HepG2 (cell line): ENCODE results near the gene MRE11. TPM values are rescaled to one million over a fixed set of nuclear protein-coding genes. Genes with fewer than 3 reads are reported as not detected.

ENCODE experiments used
- KLF11 ChIP-seq: IDR thresholded peaks from 2 replicates; pipeline ENCODE4 v1.6.1; 2016; ENCODE audit warnings: missing compliant biosample characterization
- PHF20 ChIP-seq: sonication (generic); formaldehyde crosslinking; IDR thresholded peaks from 2 replicates; pipeline ENCODE4 v1.5.0; 2020; ENCODE audit warnings: mild to moderate bottlenecking, missing genetic modification reagents
- ZBTB3 ChIP-seq: sonication (generic); formaldehyde crosslinking; IDR thresholded peaks from 2 replicates; pipeline ENCODE4 v1.4.0; 2020; ENCODE audit warnings: low read depth, mild to moderate bottlenecking, moderate library complexity, missing genetic modification reagents, borderline replicate concordance
- polyA plus RNA-seq, 8 experiments: library from polyadenylated mRNA; depleted of rRNA in 3 of 8; stranded (reverse) in 7 of 8; unstranded in 1 of 8; fragments of >200 nt; fragmentation: Illumina TruSeq in 4 of 8; extraction: Trizol in 4 of 8; gene quantifications; 2 replicates each; pipeline versions ENCODE4 v1.2.1 to v1.2.3, GENCODE V29; 2011 to 2016; ENCODE audit warnings: low read depth in 4 of 8, missing spikeins in 1 of 8, mixed read lengths in 1 of 8; ENCODE audit not compliant: insufficient read depth in 1 of 8
- total RNA-seq, 5 experiments: library from RNA; depleted of rRNA; stranded (reverse); fragments of >200 nt; fragmentation: Illumina TruSeq; extraction: Trizol; gene quantifications; 2 replicates each; pipeline ENCODE4 v1.2.3, GENCODE V29; 2016; ENCODE audit warnings: low read depth in 1 of 5
- TF ChIP-seq, protein P1 (sequence below), 2 experiments: fragments of 450-650 bp in 1 of 2; sonication (generic) in 1 of 2; formaldehyde crosslinking in 1 of 2; IDR thresholded peaks; 2 replicates each; pipeline versions ENCODE4 v1.6.1 to v1.8.0; 2016 to 2022; ENCODE audit warnings: antibody characterized with exemption in 1 of 2, mild to moderate bottlenecking in 1 of 2, missing genetic modification reagents in 1 of 2
- TF ChIP-seq, protein P2 (sequence below): sonication (generic); formaldehyde crosslinking; conservative IDR thresholded peaks from 2 replicates; pipeline ENCODE4 v1.4.0; 2020; ENCODE audit warnings: mild to moderate bottlenecking, missing genetic modification reagents, moderate library complexity
- TF ChIP-seq, protein P3 (sequence below): sonication (generic); formaldehyde crosslinking; IDR thresholded peaks from 2 replicates; pipeline ENCODE4 v1.4.0; 2020; ENCODE audit warnings: missing genetic modification reagents
- TF ChIP-seq, protein P4 (sequence below): sonication (generic); formaldehyde crosslinking; IDR thresholded peaks from 2 replicates; pipeline ENCODE4 v1.4.0; 2020; ENCODE audit warnings: low read depth, mild to moderate bottlenecking, missing genetic modification reagents
- TF ChIP-seq, protein P5 (sequence below): sonication (generic); formaldehyde crosslinking; IDR thresholded peaks from 2 replicates; pipeline ENCODE4 v1.5.0; 2020; ENCODE audit warnings: missing genetic modification reagents
- TF ChIP-seq, protein P6 (sequence below), 2 experiments: IDR thresholded peaks; 2 replicates each; pipeline ENCODE4 v1.6.1; 2011 to 2012; ENCODE audit warnings: low read length in 2 of 2, borderline replicate concordance in 1 of 2, low read depth in 1 of 2, mild to moderate bottlenecking in 1 of 2, moderate library complexity in 1 of 2

MRE11 gene
- total and polyA plus RNA-seq, 2 of the 13 experiments (the other 11 are each of a cell fraction or from before 2014, with no cell fraction given), result 7.2 to 37.3 TPM

DNA sequence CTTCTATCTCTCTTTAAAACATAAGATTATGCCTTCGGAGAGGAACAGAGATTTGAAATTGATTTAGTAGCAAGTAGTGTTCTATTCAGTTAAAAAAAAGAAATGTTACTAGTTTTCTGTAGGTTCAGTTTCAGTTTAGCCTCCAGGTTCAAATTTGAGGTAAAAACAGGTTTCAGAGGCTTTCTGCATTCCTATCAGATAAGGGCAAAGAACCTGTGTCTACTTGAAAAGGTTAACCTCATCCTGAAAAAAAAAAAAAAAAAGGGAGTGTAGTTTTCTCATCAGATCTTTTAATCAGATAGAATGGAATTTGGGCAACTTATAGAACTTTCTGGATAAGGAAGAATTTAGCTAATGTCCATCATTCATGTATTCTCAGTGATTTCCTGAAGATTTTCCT, 30.7 kb upstream of the MRE11 start (continued):
- TF ChIP-seq, protein P1, sequence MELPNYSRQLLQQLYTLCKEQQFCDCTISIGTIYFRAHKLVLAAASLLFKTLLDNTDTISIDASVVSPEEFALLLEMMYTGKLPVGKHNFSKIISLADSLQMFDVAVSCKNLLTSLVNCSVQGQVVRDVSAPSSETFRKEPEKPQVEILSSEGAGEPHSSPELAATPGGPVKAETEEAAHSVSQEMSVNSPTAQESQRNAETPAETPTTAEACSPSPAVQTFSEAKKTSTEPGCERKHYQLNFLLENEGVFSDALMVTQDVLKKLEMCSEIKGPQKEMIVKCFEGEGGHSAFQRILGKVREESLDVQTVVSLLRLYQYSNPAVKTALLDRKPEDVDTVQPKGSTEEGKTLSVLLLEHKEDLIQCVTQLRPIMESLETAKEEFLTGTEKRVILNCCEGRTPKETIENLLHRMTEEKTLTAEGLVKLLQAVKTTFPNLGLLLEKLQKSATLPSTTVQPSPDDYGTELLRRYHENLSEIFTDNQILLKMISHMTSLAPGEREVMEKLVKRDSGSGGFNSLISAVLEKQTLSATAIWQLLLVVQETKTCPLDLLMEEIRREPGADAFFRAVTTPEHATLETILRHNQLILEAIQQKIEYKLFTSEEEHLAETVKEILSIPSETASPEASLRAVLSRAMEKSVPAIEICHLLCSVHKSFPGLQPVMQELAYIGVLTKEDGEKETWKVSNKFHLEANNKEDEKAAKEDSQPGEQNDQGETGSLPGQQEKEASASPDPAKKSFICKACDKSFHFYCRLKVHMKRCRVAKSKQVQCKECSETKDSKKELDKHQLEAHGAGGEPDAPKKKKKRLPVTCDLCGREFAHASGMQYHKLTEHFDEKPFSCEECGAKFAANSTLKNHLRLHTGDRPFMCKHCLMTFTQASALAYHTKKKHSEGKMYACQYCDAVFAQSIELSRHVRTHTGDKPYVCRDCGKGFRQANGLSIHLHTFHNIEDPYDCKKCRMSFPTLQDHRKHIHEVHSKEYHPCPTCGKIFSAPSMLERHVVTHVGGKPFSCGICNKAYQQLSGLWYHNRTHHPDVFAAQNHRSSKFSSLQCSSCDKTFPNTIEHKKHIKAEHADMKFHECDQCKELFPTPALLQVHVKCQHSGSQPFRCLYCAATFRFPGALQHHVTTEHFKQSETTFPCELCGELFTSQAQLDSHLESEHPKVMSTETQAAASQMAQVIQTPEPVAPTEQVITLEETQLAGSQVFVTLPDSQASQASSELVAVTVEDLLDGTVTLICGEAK (IDR thresholded peaks at IDR 0.05), result no peak
- TF ChIP-seq, protein P1 (CRISPR knock-in tag; IDR thresholded peaks at IDR 0.05), result no peak
- TF ChIP-seq, protein P2, sequence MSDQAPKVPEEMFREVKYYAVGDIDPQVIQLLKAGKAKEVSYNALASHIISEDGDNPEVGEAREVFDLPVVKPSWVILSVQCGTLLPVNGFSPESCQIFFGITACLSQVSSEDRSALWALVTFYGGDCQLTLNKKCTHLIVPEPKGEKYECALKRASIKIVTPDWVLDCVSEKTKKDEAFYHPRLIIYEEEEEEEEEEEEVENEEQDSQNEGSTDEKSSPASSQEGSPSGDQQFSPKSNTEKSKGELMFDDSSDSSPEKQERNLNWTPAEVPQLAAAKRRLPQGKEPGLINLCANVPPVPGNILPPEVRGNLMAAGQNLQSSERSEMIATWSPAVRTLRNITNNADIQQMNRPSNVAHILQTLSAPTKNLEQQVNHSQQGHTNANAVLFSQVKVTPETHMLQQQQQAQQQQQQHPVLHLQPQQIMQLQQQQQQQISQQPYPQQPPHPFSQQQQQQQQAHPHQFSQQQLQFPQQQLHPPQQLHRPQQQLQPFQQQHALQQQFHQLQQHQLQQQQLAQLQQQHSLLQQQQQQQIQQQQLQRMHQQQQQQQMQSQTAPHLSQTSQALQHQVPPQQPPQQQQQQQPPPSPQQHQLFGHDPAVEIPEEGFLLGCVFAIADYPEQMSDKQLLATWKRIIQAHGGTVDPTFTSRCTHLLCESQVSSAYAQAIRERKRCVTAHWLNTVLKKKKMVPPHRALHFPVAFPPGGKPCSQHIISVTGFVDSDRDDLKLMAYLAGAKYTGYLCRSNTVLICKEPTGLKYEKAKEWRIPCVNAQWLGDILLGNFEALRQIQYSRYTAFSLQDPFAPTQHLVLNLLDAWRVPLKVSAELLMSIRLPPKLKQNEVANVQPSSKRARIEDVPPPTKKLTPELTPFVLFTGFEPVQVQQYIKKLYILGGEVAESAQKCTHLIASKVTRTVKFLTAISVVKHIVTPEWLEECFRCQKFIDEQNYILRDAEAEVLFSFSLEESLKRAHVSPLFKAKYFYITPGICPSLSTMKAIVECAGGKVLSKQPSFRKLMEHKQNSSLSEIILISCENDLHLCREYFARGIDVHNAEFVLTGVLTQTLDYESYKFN (CRISPR knock-in tag), result no peak
- TF ChIP-seq, protein P3, sequence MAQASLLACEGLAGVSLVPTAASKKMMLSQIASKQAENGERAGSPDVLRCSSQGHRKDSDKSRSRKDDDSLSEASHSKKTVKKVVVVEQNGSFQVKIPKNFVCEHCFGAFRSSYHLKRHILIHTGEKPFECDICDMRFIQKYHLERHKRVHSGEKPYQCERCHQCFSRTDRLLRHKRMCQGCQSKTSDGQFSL (CRISPR knock-in tag), result no peak
- no peak for TF ChIP-seq KLF11 (CRISPR knock-in tag)
- TF ChIP-seq, protein P4, sequence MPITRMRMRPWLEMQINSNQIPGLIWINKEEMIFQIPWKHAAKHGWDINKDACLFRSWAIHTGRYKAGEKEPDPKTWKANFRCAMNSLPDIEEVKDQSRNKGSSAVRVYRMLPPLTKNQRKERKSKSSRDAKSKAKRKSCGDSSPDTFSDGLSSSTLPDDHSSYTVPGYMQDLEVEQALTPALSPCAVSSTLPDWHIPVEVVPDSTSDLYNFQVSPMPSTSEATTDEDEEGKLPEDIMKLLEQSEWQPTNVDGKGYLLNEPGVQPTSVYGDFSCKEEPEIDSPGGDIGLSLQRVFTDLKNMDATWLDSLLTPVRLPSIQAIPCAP (CRISPR knock-in tag), result no peak
- TF ChIP-seq, protein P5, sequence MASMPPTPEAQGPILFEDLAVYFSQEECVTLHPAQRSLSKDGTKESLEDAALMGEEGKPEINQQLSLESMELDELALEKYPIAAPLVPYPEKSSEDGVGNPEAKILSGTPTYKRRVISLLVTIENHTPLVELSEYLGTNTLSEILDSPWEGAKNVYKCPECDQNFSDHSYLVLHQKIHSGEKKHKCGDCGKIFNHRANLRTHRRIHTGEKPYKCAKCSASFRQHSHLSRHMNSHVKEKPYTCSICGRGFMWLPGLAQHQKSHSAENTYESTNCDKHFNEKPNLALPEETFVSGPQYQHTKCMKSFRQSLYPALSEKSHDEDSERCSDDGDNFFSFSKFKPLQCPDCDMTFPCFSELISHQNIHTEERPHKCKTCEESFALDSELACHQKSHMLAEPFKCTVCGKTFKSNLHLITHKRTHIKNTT (CRISPR knock-in tag), result no peak
- TF ChIP-seq, protein P6, sequence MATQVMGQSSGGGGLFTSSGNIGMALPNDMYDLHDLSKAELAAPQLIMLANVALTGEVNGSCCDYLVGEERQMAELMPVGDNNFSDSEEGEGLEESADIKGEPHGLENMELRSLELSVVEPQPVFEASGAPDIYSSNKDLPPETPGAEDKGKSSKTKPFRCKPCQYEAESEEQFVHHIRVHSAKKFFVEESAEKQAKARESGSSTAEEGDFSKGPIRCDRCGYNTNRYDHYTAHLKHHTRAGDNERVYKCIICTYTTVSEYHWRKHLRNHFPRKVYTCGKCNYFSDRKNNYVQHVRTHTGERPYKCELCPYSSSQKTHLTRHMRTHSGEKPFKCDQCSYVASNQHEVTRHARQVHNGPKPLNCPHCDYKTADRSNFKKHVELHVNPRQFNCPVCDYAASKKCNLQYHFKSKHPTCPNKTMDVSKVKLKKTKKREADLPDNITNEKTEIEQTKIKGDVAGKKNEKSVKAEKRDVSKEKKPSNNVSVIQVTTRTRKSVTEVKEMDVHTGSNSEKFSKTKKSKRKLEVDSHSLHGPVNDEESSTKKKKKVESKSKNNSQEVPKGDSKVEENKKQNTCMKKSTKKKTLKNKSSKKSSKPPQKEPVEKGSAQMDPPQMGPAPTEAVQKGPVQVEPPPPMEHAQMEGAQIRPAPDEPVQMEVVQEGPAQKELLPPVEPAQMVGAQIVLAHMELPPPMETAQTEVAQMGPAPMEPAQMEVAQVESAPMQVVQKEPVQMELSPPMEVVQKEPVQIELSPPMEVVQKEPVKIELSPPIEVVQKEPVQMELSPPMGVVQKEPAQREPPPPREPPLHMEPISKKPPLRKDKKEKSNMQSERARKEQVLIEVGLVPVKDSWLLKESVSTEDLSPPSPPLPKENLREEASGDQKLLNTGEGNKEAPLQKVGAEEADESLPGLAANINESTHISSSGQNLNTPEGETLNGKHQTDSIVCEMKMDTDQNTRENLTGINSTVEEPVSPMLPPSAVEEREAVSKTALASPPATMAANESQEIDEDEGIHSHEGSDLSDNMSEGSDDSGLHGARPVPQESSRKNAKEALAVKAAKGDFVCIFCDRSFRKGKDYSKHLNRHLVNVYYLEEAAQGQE (IDR thresholded peaks at IDR 0.05; ENCODE audit: borderline replicate concordance in 1 of 2, low read depth in 1 of 2, low read length in 2 of 2), result no peak
- no peak for TF ChIP-seq ZBTB3
- no peak for TF ChIP-seq PHF20 (CRISPR knock-in tag)
